GM18520 (cell line): ENCODE results near the gene SLC2A2.
A peak's percentile ranks its signal among the peaks of the same experiment; 100 is the strongest.

Source experiments
- ATAC-seq: cut with Tn5 transposase; IDR thresholded peaks from one replicate; pipeline ENCODE4 v1.9.1; 2021; ENCODE audit not compliant: unreplicated experiment

SLC2A2 gene

GRCh38 chr3:171026597-171027293 lies at the start of gene SLC2A2:
TSS of gene SLC2A2 (minus strand) at chr3:171026720. CDS start at chr3:171026670, 50 bp downstream.
- ATAC-seq = no peak

- no peak for ATAC-seq
These were observed 45.9 kb upstream of the SLC2A2 start for GRCh38 chr3:171072432-171072831.

- ATAC-seq = no peak
These were observed 42.1 kb upstream of the SLC2A2 start for GRCh38 chr3:171068658-171069057.

DNA sequence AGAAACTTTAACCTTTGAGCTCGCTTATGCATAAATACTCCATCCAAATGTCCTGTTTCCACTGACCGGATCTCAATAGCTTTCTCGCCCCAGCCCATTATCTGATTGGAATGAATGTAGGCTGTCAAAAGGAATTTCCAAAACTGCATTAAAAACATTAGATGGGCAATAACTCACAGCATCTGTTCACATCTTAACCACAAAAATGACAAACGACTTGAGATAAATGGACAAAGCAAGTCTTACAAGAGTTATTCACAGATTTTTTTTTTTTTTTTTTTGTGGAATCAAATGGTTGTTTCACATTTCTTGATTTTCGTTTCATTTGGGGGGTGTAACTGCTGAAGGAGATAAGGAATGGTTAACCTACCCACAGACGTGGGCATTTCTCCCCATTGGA lies 39.7 kb upstream of the SLC2A2 start:
- ATAC-seq = no peak

DNA sequence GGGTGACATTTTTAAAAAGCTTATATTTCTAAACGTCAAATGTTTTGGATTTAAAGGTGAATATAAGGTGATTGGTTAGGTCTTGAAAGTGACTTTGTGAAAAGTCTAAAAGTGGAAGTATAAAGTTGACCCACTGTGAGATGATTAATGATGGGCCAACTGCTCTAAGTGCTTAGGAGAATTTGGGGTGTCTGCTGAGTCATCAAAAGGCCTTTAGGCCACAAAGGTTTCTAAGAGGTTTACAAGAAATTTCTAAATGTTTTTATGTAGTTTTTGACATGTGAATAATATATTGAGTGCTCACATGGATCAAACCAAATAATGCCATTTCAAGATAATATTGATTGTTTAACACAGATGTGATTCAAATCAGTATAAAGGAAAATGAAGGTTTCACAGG lies 39.2 kb upstream of the SLC2A2 start:
- no peak for ATAC-seq

DNA sequence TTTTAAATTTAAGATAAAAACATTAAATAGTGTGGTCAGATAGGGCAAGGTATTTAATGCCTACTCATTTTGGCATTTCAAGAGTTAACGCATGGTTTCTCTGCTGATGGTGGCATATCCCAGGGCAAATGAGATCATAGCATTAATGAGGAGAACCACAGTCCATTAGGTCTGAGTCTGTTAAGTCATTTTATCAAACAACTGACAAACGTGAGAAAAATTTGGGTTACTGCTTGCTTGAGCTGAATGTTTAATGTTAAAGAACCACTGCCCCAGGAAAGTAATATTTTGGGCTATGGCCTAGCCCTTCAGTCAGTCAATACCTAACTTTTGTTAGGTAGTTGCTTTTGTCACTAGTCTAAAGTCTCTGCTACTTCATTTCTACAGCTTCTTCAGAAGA lies 37.9 kb upstream of the SLC2A2 start:
- no peak for ATAC-seq

DNA sequence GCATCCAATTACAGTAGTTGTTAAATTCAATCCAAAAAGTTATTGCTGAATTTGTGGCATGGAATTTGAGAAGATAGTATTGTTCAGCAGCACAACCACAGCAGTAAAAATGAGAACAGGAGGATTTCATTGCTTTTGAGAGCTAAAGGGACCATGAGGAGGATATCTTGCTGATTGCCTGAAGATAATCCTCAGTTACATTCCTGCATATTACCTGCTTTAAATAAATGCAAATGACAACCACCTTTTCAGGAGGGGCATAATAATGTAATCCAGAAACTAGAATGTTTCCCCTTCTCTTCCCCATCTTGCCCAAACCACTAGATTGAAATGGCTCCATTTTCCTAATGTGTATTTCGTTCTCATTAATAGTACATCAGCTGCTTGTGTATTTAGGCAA lies 35.2 kb upstream of the SLC2A2 start:
- ATAC-seq = no peak

GRCh38 chr3:171059978-171060377 lies 33.5 kb upstream of the SLC2A2 start:
- ATAC-seq = no peak

DNA sequence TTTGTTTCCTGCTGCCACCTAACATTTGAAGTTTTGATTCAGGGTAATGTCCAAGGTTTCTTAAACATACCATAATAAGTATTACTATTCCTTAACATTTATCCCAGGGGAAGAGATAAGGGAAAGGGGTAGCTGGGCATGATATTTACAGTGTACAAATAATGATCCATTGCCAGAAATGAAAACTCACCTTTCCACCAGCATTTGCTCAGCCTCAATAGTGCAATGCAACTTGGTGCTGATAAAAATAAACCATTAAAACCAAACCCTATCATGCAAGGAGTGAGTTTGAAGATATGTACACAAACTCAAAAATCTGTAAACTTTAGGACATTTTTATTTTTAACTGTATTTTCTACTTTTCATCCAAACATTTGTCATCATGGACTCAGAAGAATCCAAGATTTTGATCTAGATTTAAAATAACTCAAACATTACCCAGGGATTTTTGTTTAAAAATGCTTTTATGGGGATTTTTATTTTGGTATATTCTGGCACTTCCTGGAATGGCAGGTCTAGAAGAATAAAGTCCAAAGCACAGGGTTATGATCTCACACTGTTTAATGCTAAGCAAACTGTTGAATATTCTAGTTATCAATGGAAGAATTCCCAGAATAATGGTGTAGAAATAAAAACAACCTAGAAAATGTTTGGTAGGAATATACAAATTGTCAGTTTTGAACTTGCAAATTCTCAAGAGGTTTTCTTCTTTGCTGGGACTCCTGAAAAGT lies 32.5 kb upstream of the SLC2A2 start:
- no peak for ATAC-seq

DNA sequence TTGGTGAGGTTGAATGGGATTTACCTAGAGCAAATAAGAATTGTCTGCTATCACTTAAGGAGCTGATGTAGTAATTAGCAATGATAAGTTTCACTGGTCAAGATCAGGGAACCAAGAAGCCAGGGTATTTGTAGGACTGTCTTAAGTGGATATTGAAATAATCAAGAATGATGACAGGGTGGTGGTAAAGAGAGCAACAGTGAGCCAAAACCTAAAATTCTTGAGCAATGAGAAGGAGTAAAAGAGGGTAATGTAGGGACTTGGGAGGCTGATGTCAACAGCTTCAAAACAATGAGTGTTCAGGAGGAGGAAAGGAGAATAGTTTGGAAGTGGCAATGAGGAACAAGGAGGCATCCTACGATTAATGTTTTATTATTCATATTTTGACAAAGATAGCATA lies 31.5 kb upstream of the SLC2A2 start:
- no peak for ATAC-seq

- ATAC-seq = no peak
These were observed 30.6 kb upstream of the SLC2A2 start for GRCh38 chr3:171057072-171057471.

DNA sequence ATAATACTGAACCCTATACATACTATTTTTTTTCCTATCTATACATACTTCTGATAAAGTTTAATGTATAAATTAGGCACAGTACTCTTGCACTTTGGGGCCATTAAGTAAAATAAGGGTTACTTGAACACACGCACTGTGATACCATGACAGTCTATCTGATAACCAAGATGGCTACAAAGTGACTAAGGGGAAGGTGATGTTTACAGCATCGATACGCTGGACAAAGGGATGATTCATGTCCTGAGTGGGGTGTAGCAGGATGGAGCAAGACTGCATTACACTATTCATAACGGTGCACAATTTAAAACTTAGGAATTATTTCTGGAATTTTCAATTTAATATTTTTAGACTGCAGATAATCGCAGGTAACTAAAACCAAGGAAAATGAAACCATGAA lies 30.0 kb upstream of the SLC2A2 start:
- no peak for ATAC-seq

- no peak for ATAC-seq
These were observed 29.0 kb upstream of the SLC2A2 start for GRCh38 chr3:171055336-171056178.

GRCh38 chr3:171054921-171055320 lies 28.4 kb upstream of the SLC2A2 start:
- no peak for ATAC-seq

DNA sequence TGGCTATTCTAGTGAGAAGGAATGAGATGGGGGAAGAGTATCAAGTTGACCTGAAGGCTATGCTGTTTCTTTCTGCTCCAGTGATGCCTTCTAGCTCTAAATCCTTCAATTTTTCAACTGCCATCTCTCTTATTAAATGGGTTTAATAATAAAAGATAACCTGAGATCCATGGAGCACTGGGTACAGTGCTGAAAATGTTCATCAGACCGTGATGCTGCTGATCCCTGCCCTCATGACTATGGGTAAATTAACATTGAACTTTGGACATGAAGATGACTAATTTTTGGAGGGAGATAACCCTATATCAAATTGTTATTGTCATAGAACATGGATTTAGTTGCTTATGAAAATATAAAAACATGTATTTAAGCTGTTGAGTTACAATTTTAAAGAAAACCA lies 27.7 kb upstream of the SLC2A2 start:
- no peak for ATAC-seq

DNA sequence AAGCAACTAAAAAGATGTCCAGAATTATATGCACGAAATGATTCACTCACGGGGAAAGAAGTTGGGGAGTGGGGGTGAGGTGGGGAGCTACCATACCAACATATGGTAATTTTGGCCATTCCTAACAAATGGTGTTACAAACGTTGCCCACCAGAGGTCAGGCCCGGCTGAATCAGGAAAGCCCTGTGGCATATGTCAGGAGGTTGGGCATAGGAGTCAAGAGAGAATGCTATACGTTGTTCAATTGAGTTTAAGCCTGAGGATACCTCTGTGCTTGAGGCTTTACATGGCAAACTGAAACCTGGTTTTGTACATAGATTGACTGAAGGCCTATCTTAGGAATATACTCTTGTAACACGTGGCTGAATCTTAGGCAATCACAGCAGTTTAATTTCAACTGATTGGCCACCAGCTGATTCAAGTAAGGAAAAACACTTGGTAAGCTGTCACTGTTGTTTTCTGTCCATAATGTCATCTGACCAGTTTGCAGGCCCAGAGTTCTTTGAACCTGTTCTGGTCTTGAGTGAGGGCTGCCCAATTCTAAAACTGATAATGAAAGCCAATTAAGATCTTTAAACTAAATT lies 23.4 kb upstream of the SLC2A2 start:
- peak; percentile 63 for ATAC-seq

GRCh38 chr3:171046760-171047159 lies 20.2 kb upstream of the SLC2A2 start:
- no peak for ATAC-seq

- no peak for ATAC-seq
These were observed 18.6 kb upstream of the SLC2A2 start for GRCh38 chr3:171044835-171045793.

DNA sequence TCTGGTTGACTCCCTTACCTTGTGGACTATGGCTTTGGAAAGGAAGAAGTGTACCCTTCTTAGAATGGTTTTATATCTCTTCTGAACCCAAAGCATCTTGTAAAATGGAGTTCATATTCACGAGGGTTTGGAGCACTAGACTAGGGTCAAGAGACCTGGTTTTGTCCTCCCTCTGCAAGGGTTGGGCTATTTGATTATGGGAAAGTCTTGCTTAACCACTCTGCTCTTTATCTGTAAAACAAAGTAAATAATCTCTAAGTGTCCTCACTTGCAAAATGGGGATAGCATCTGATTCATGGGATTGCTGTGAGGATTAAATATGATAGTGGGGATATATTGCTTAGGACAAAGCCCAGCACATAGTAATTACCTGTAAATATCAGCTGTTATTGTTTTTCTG lies 17.9 kb upstream of the SLC2A2 start:
- ATAC-seq = no peak

DNA sequence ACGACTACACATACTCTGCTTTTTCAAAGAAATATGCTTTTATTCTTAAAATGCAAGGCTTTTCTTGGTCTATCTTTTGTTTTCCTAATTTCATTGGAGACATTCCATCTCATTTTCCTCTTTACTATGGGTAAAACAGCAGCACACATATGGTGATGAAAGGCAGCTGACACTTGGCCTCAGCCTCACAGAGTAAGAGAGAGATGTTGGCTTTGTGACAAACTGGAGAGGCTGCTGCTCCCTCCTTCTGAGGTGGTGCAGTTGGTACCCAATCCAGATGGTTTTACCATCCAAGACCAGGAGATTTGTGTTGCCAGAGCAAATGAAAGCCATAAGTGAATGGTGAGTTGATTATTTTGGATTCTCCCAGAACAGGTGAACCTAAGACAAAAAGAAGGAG lies 13.2 kb upstream of the SLC2A2 start:
- ATAC-seq = no peak
